Stimulated activated CD4-positive, alpha-beta T cell treated with anti-CD3 and anti-CD28 coated beads, Interleukin-4, amount 100 ng/mL, for 4 hours (primary cell): ENCODE results near the gene DUSP2.
"Not testable (repeated sequence)": the region's sequence is repeated elsewhere in the genome, so short reads cannot be mapped to it uniquely, and the experiment has no call there.

ENCODE experiments used
- DNase-seq, 2 experiments: peaks; one replicate each; pipeline ENCODE4 v3.0.0-alpha.2; 2020

DUSP2 gene

DNA sequence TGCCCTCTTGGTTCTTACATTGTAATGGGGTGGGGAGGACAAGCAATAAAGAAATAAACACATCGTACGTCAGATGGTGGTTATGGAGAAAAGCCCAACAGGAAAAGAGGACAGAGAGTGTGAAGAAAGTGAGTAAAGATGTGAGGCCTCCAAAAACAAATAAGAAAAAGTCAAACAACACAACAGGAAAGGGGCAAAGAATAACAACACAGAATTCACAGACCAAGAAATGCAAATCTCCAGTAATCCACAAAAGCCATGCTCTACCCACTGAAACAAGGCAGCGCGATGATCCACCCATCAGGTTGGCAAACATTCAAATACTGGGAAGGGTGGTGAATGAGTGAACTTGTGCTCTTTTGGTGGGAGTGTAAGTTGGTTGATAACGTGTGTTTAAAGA, 16.7 kb upstream of the DUSP2 start:
- DNase-seq: no peak

DNA sequence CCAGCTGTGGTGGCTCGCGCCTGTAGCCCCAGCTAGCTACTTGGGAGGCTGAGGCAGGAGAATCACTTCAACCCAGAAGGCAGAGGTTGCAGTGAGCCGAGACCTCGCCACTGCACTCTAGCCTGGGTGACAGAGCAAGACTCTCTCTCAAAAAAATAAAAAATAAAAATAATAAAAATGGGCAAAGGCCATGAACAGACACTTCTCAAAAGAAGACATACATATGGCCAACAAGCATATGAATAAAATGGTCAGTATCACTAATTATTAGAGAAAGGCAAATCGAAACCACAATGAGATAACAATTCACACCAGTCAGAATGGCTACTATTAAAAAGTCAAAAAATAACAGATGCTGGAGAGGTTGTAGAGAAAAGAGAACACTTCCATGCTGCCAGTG, 15.1 kb upstream of the DUSP2 start:
- DNase-seq: not testable (repeated sequence)

DNA sequence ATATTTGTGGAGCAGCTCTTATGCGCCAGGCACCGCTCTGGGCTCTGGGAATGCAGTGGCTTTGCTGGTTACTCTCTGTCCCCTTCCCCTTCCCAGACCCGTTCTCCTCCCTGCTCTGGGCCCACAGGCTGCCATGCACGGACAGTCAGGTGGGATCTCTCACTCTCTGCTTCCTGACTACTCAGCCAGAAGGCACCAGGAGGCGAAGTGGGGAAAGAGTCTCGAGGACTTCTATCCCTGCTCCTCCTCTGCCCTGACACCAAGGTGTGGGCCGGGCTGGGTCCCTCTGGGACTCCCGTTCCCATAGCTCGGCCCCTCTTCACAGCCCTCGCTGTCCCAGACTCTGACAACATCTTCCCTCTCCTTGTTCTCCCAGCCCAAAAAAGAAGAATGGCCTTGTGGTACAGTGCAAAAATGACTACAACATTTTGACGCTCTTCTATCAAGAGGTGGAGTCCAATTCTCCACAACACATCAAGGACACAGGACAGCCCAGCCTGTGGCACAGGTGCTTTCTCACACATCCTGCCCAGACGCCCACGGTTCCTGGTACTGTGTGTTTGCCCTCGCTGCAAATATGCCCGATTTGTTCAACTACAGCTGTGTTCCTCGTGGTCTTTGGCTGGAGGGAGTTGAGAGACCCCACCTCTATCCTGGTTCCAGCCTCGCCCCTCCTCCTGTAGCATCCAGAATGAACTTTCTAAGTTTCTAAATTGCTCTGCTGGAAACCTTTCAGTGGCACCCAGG, 14.0 kb upstream of the DUSP2 start:
- peak; percentile 43 to 62 for DNase-seq

DNA sequence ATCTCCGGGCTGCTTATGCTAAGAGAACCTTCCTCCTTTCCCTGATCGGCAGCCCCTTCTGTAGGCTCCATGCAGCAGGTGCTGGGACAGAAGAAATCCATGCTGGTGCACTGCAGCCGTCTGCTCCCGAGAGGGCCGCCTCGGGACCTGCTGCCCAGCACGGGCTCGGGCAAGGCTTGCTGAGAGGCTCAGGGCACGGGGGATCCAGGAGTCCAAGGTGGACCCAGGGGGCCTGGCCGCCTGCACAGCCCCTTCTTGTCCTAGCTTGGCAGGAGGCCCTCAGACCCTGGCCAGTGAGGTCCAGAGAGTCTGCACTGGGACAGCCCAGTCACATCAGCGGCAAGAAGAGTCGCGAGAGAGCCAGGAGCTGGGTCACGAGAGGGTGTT, 13.3 kb upstream of the DUSP2 start:
- DNase-seq: no peak

DNA sequence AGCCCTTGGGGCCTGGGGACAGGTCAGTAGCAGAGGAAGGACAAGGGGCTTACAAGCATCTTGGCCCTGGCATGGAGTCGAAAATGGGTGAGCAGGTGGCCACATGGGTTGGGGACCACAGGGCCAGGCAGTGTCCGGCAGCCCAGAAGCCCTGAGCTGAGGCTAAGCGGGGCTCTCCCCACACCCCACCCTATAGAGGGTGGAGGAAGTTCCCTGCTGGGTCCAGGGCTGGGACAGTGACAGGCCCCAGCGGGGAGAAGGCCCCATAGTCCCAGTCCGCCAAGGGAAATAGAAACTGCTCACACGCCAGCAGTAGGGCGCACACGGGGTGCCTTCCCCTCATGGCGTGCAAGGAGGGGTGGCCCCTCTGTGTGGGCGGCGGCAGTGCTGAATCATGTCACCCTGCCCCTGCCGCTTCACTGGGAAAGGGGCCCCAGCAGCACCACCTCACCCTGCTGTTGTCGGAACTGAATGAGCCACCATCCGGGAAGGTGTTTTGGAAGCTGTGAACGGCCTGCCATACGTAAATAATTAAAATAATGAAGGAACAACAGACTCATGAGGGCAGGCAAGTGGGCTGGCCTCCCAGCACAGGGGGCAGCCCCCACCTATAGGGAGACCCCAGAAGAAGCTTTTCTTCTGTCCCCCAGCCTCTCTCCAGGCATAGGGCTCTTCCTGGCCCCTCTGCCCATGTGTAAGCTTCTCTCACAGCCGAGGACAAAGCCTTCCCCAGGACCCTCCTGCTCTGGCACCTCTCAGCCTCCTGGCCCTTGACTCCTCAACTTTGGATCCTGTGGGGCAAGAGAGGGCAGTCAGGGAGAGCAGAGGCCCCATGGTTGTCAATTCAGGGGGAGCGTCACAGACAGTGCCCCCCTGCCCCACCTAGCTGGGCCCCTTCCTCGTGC, 12.7 kb upstream of the DUSP2 start:
- peak; percentile 95 to 96 for DNase-seq

DNA sequence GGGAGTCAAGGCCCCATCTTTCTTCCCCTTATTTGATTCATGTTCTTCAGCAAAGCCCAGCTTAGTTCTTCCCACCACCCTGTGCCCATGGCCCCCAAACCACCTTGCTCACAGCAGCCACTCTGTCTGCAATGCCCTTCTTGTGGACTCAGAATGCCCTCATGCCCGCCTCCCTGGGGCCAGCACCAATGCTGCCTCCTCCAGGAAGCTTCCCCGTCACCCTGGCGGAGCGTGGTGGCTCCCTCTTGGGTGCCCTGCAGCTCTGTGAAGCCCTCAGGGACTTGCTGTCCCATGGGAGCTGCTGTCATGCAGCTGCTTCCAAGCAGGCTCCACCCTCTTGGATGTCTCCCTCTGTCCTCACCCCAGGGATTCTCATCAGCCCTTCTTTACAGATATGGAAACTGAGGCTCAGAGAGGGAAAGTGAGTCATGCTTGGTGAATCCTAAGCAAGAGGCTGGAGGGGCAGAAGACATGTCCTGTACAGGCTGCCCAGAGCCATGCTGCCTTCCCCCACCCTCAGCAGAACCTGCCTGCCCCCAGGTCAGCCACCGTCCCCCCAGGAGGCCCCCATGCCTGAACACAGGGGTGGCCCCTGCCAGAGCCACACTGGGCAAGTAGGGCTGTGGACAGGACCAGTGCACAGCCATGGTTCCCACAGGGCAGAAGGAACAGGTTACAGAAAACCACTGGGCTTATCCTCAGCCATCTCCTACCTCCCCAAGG, 11.8 kb upstream of the DUSP2 start:
- DNase-seq: no peak

DNA sequence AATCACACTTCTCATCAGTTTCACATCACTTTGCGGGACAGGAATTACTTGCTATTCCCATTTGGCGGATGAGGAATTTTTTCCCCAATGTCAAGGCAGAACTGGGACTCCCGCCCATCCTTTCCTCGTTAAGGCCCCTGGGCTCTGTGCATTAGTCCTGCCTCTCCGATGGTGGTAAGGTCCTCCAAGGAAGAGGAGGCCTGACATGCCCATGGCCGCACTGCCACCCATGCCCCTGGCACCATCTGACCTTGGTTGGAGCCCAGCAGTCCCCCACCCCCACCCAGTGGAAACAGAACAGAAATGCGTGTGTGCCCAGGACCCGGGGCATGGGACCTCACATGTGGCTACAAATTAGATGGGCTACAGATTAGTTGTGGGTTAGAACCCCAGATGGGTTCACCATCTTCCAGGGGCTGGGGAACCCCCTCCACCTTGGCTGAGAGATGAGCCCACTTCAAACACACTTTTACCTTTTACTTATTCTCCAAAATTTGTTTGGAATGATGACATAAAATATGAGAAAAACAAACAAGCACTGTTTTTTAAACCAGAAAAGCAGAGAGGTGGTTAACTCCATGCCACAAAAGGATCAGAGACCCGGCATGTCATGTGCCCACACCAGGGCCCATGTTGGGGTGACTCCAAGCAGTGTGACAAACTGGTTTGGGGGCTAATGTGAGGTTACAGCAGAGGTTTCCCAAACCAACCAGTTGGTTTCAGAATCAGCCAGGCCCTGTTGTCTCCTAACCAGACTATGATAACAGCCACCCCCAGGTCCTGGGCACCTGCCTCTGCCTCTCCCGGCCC, 11.0 kb upstream of the DUSP2 start:
- peak in 1 of 2 experiments; percentile 21 for DNase-seq

DNA sequence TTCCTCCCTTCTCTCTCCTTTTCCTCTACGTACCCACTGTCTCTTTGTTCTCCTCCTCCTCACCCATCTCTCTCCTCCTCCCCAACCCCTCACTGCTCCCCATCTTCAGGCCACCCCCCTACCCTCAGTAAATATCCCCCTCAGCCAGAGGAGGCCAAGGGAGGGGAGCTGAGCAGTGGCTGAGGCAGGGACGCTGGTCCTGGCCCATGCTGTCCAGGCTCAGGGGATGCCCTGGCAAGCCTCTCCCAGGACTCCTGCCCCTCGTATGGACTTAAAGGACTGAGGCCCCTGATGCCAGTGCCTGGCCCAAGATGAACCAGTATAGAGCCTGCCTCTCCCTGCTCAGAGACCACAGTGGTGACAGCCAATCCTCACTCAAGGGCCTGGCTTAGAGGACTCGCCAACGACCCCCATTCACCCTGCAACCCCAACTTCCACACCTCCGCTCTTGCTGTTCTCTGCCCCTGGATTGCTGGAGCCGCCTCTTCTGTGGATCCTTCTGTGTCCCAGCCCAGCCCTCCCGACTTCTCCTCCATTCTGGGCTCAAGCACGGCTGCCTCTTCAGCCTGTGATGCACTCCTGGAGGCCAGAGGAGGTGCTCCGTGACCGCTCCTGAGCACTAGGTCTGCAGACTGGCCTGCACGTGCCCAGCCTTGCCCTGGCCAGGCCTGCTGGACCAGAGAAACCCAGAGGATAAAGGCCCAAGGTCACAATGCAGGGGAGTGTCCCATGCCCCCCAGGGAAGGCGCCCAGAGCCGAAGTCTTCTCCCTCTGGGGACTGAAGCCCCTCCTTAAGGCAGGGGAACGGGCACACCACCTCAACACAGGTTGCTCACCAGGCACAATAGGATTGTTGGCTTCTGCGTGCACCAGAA, 9.5 kb upstream of the DUSP2 start:
- no peak for DNase-seq

DNA sequence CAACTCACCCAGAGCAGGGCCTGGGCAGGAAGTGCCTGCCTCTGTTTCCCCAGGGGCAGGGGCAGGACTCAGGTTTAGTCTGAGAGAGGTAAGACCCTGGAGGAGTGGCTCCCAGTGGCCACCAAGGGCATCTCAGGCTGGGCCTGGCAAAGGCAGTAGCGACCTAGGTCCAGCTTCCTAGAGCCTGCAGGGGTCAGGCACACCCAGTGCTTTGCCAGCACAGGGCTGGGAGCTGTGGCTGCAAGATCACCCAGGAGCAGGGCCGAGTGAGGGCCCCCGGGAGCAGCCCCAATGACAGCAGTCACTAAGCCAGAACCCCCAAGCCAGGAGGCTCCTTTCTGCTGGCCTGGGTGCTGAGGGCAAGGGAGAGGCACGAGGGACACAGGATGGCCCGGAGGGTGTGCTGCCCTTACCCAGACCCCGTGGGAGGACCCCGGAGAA, 8.8 kb upstream of the DUSP2 start:
- DNase-seq: no peak

DNA sequence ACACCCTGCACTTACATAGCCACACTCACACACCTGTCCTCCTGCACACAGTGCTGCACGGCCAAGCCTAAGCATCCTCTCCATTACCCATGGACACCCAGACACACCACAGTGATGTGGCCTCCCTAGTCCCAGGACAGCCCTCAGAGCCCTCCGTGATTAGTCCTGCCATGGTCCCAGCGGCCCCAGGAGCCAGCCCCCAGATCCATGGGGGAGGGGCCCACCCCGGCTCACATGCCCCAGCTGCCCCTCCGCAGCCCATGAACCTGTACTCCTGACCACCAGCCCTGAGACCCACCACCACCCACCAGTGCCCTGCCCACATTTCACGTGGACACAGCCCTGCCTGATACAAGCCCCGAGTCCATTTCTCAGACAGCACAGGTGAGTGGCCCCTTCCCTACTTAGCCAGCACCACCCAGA, 8.1 kb upstream of the DUSP2 start:
- DNase-seq: no peak

DNA sequence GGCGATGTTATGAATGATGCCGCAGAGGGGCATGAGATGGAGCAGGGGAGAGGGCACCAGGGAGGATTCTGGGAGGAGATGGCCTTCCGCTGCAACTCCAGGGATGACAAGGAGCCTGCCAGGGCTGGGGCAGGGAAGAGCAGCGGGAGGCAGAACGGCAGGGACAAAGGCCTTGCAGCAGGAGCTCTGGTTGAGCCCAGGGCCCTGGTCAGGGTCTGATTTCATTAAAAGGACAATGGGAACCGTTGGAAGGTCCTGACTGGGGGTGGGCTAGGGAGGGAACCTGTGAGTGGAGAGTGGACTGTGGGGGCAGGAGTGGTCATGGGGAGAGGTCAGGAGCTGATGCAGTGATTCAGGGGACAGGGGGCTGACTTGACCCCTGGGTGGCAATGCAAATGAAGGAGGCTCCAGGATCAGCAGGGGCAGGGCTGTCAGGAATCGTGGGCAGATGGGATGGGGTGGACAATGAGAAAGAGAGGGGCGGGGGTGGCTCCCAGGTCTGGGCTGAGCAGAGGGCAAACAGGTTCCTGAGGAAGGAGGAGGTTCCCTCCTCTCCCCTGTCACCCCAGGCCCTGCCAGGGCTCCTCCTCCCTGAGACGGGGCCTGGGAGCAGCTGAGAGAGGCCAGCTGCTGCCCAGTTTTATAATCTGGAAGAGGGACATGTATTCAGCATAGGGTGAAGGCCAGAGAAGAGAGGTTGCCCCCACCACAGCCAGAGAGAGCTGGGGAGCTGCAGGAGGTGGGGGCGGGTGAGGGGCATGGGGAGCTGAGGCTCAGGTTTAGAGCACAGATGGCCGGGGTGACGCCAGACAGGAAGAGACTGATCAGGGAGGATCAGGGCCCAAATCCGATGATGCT, 7.3 kb upstream of the DUSP2 start:
- DNase-seq: no peak

DNA sequence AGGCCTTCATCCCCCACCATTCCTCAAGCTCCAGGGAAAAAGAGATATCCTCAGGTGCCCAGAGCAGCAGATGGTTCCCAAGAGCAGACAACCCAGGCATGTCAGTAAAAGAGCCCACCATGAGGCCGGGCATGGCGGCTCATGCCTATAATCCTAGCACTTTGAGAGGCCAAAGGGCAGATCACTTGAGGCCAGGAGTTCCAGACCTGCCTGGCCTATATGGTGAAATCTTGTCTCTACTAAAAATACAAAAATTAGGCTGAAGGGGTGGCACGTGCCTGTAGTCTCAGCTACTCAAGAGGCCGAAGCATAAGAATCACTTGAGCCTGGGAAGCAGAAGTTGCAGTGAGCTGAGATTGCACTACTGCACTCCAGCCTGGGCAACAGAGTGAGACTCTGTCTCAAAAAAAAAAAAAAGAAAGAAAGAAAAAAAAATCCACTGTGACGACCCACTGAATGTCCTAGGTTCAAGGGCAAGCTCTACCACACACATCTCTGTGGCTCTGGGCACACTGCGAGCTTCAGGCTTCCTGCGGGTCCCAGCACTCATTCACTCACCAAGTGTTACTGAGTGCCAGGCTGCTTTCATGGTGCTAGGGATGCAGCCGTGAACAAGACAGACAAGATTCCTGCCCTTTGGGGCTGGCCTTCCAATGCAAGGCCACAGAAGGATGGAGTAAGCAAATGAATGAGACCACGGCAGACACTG, 6.5 kb upstream of the DUSP2 start:
- DNase-seq: no peak

DNA sequence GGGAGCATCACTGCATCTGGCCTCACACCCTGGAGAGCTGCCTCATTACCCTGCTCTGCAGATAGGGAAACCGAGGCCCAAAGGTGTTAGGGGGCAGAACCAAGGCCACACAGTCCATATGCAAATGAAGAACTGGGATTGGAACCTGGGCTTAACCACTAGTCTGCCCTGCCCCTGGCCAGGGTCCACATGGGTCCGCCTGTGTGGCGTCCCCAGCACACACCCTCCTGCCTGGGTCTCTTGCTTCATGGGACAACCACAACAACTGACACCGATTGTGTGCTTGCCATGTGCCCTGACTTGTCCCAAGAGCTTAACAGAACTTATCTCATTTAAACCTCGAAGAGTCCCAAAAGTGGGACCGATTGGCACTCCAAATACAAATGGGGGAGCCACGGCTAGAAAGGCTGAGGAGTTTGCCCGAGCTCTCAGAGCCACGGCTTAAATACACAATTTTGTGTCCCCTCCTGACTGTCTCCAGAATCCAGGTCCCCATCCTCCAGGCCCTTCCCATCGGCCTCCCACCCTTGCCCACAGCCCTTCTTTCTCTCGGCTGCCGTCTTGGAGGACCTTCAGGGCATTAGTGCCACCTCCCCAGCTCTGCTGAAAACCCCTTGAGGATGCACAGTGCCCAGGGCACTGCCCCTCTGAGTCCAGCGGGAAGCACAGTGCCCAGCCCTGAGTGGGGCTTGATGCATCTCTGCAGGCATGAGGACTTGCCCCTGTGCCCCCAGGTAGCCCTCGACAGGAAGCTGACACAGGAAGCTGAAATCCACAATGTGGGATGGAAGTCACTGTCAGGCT, 5.8 kb upstream of the DUSP2 start:
- DNase-seq: no peak

DNA sequence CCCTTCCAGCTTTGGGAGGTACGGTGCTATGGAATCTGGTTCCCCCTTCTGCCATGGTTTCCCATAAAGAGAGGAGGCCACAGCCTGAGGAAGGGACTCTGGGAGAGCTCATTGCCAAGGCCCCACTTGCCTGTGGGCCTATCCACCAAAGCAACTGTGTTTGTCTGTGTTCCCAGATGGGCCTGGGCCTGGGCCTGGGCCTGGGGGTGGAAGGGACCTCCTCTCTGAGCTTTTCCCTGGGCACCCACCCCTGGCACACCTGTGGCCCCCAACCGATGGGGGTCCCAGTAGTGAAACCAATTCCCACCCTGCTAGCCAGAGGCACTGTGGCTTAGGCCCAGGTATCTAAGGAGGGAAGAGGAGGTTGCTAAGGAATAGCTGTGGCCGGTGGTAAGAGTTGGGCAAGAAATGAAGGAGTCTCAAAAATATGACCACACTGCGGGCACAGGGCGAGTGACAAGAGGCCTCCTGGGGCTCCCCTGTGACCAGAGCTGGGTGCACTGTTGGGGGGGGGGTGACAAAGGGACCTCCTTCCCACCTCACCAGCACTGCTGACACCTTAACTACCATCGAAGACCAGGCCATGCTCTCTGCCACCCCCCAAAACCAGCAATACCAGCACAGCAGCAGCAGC, 4.9 kb upstream of the DUSP2 start:
- DNase-seq: no peak

DNA sequence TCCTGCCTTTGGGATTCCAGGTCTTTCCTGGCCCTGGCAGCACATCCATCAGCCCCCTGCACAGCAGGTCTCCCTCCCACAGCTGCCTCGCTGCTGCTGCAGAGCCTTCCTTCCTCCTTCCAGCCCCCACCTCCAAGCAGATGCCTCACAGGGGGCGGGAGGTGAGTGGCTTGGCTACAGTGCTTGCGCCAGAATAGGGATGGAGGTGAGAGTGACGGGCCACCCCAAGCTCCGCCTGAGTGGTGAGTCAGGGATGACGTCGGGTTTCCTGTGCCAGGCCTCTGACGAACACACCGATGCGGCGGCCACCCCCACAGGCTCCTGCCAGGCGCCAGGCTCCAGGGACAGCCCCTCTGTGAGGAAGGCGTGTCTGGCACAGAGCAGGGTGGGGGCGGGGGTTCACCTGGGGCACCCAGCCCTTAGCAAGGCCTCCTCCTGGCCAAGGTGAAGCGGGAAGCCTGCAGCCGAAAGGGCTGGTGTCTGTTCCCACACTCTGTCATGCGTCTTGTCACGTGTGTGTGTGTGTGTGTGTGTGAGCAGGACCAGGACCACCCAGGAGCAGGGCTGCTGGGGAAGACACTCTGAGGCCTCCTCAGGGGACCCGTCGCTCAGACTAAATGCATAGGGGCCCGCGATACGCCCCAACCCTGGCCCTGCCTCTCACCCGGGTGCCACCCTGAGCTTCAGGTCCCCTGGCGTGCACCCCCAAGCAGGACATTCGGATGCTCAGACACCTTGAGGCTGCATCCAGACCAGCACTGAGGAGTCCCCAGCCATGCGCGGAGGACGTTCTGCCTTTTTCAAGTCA, 3.4 kb upstream of the DUSP2 start:
- peak; percentile 94 to 99 for DNase-seq

DNA sequence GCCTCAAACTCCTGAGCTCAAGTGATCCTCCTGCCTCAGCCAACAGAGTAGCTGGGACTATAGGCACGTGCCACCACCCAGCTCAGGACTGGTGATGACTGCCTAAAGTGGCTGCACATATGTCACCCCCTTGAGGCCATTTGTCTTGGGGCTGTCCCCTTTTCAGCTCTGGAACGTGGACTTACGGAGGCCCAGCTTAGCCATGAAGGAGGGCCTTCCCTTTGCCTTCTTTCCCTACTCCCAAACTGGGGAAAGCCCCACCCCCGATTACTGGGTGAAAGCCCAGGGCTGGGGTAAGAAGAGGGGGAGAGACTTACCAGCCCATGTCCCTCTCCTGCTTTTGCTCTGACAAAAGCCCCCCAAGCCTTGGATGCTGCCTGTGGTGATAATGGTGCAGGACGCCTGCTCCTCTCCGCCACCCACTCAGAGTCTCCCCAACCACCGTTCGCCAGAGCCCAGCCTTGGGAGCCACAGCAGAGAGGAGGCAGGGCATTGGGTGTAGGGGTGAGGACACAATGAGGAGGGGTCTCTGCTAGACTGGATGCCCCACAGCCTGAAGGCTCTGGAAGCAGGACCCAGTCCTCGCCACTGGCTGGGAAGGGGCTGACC, 2.5 kb upstream of the DUSP2 start:
- no peak for DNase-seq
